Activated CD4-positive, CD25-positive, alpha-beta regulatory T cell (primary cell): ENCODE data around the gene OR51D1.

ENCODE experiments used
- DNase-seq, 4 experiments: peaks; one replicate each; lab custom pipeline; 2025; lab: John Stamatoyannopoulos, UW

Gene OR51D1

GRCh38 chr11:4636962-4637661 lies at the start of gene OR51D1:
TSS of gene OR51D1 (plus strand) at chr11:4637477. CDS start at chr11:4639791, 2,314 bp downstream.
- peak; percentile 17 to 44 (median 38) for DNase-seq

- no peak for DNase-seq
Observed at GRCh38 chr11:4589017-4589416, 48.3 kb upstream of the OR51D1 start.

- no peak for DNase-seq
Observed at GRCh38 chr11:4593739-4594138, 43.5 kb upstream of the OR51D1 start, which contains the start of gene OR52I1. TSS of gene OR52I1 (plus strand) at chr11:4594039. CDS start at chr11:4594039, 0 bp downstream.

- no peak for DNase-seq
Observed at GRCh38 chr11:4605057-4605456, 32.2 kb upstream of the OR51D1 start.

- no peak for DNase-seq
Observed at GRCh38 chr11:4606231-4607015, 30.9 kb upstream of the OR51D1 start.

GRCh38 chr11:4607096-4607495 lies 30.2 kb upstream of the OR51D1 start:
- DNase-seq: no peak

- peak; percentile 88 for DNase-seq
Observed at GRCh38 chr11:4607781-4608666, 29.3 kb upstream of the OR51D1 start, which contains the start of gene TRIM68. TSS of gene TRIM68 (minus strand) at chr11:4608231. CDS start at chr11:4605504, 2,727 bp downstream.

- no peak for DNase-seq
Observed at GRCh38 chr11:4610258-4610935, 26.9 kb upstream of the OR51D1 start.

- DNase-seq: no peak
Observed at GRCh38 chr11:4611986-4612385, 25.3 kb upstream of the OR51D1 start.

- no peak for DNase-seq
Observed at GRCh38 chr11:4615856-4616444, 21.3 kb upstream of the OR51D1 start.

GRCh38 chr11:4619514-4619913 lies 17.8 kb upstream of the OR51D1 start:
- DNase-seq: no peak

GRCh38 chr11:4626207-4627099 lies 10.8 kb upstream of the OR51D1 start:
- peak in 1 of 4 experiments; percentile 3 for DNase-seq

- DNase-seq: no peak
Observed at GRCh38 chr11:4636136-4636535, 1.1 kb upstream of the OR51D1 start.

- no peak for DNase-seq
Observed at GRCh38 chr11:4637662-4638047, 378 bp downstream of the OR51D1 start.

- no peak for DNase-seq
Observed at GRCh38 chr11:4639931-4640330, 2.7 kb downstream of the OR51D1 start.

- DNase-seq: no peak
Observed at GRCh38 chr11:4641501-4641900, 4.2 kb downstream of the OR51D1 start.

GRCh38 chr11:4642043-4642442 lies 4.8 kb downstream of the OR51D1 start:
- DNase-seq: no peak

GRCh38 chr11:4643076-4643475 lies 5.8 kb downstream of the OR51D1 start:
- no peak for DNase-seq

- DNase-seq: no peak
Observed at GRCh38 chr11:4643682-4644081, 6.4 kb downstream of the OR51D1 start, which contains the start of gene OR51E1. TSS of gene OR51E1 (plus strand) at chr11:4643982. CDS start at chr11:4652527, 8,545 bp downstream.

- DNase-seq: no peak
Observed at GRCh38 chr11:4644233-4644632, 7.0 kb downstream of the OR51D1 start.
